Activated CD8-positive, alpha-beta memory T cell treated with anti-CD3 and anti-CD28 coated beads, Interleukin-2, amount 10 ng/mL, durations not matched to agents 7 days and 5 days (primary cell): ENCODE measurements around the gene SLAMF7. TPM values are rescaled to one million over a fixed set of nuclear protein-coding genes. Genes with fewer than 3 reads are reported as not detected.
"Not testable (repeated sequence)": the region's sequence is repeated elsewhere in the genome, so short reads cannot be mapped to it uniquely, and the experiment has no call there.

ENCODE experiments used
- ATAC-seq: fragments of 150-1000 bp; cut with Tn5 transposase; one replicate; pipeline ENCODE4 v1.10.0; 2021; ENCODE audit warnings: moderate library complexity
- CTCF ChIA-PET: fragments of 350-600 bp; sonication (Branson Sonifier 250); formaldehyde crosslinking; loops from one replicate; lab custom pipeline; 2021; ENCODE audit warnings: antibody characterized with exemption; lab: Charles Lee
- DNase-seq: peaks from one replicate; pipeline ENCODE4 v3.0.0-alpha.2; 2020
- H3K27ac Mint-ChIP-seq: one replicate; pipeline ENCODE4 v1.8.0; 2021; ENCODE audit warnings: mild to moderate bottlenecking, mixed read lengths
- H3K27me3 Mint-ChIP-seq: one replicate; pipeline ENCODE4 v1.8.0; 2021; ENCODE audit warnings: mixed read lengths
- H3K36me3 Mint-ChIP-seq: one replicate; pipeline ENCODE4 v1.8.0; 2021; ENCODE audit warnings: mild to moderate bottlenecking, mixed read lengths
- H3K4me1 Mint-ChIP-seq: one replicate; pipeline ENCODE4 v1.8.0; 2021; ENCODE audit warnings: mixed read lengths
- H3K4me3 Mint-ChIP-seq: one replicate; pipeline ENCODE4 v1.8.0; 2021; ENCODE audit warnings: mild to moderate bottlenecking, moderate library complexity, mixed read lengths
- H3K9me3 Mint-ChIP-seq: one replicate; pipeline ENCODE4 v1.8.0; 2022; ENCODE audit warnings: low read depth, mixed read lengths
- total RNA-seq, 2 experiments: library from RNA; stranded (reverse); gene quantifications; one replicate each; pipeline ENCODE4 v1.2.3, GENCODE V29; 2021

The SLAMF7 gene
- 100 to 1,000 TPM; 107 to 126 TPM for total RNA-seq

- peaks cover 55% of the 10 kb centered on the region for H3K36me3 Mint-ChIP-seq
- peak within 1 kb of the TSS; percentile 86 for H3K27ac Mint-ChIP-seq
- DNase-seq: peak; percentile 81
- peaks cover 17% of the 10 kb centered on the region for H3K9me3 Mint-ChIP-seq
- no peaks in the 10 kb centered on the region for H3K27me3 Mint-ChIP-seq
- H3K4me3 Mint-ChIP-seq: peak within 1 kb of the TSS; percentile 82
- ATAC-seq: peak; percentile 69
- H3K4me1 Mint-ChIP-seq: peaks cover 67% of the 10 kb centered on the region
- CTCF ChIA-PET: interaction anchor here (1.1 to 8.3 kb wide), 14 partner anchors 9 to 98 kb away, joined by 3 to 95 read pairs (median 6); no protein-coding TSS in a partner anchor
Observed at GRCh38 chr1:160739098-160739511, at the start of gene SLAMF7. TSS of gene SLAMF7 (plus strand) at chr1:160739247. CDS start at chr1:160739302, 55 bp downstream.

GRCh38 chr1:160692390-160692789, 46.7 kb upstream of the SLAMF7 start:
- ATAC-seq, DNase-seq, H3K27me3 Mint-ChIP-seq, H3K9me3 Mint-ChIP-seq: not testable (repeated sequence)
- CTCF ChIA-PET: interaction anchor here (1.0 to 2.5 kb wide), 6 partner anchors 9 to 77 kb away, joined by 3 to 11 read pairs (median 4); no protein-coding TSS in a partner anchor
- H3K4me1 Mint-ChIP-seq: peaks cover 76% of the 10 kb centered on the region
- H3K27ac Mint-ChIP-seq: peak overlapping the region; percentile 72
- H3K36me3 Mint-ChIP-seq: peaks cover 45% of the 10 kb centered on the region
- H3K4me3 Mint-ChIP-seq: peak overlapping the region; percentile 43

- CTCF ChIA-PET: interaction anchor here (1.0 to 3.2 kb wide), 3 partner anchors 10 to 250 kb away, joined by 3 to 10 read pairs (median 3); no protein-coding TSS in a partner anchor
- Mint-ChIP-seq H3K36me3 (peaks cover 60% of the 10 kb centered on the region), H3K9me3 (no peaks in the 10 kb centered on the region), H3K4me3 (peak overlapping the region; percentile 33), H3K27me3 (no peaks in the 10 kb centered on the region), H3K27ac (peak overlapping the region; percentile 67), H3K4me1 (peaks cover 81% of the 10 kb centered on the region)
- no peak for ATAC-seq
- no peak for DNase-seq
Observed at GRCh38 chr1:160702100-160702499, 36.9 kb upstream of the SLAMF7 start.

GRCh38 chr1:160704250-160704649, 34.8 kb upstream of the SLAMF7 start:
- CTCF ChIA-PET: interaction anchor here (1.4 to 3.2 kb wide), 4 partner anchors 21 to 29 kb away, joined by 3 to 10 read pairs (median 8); no protein-coding TSS in a partner anchor
- Mint-ChIP-seq H3K27ac (peak overlapping the region; percentile 29), H3K9me3 (no peaks in the 10 kb centered on the region), H3K27me3 (no peaks in the 10 kb centered on the region), H3K4me1 (peaks cover 64% of the 10 kb centered on the region), H3K36me3 (peaks cover 54% of the 10 kb centered on the region), H3K4me3 (peak overlapping the region; percentile 6)
- DNase-seq (no peak), ATAC-seq (no peak)

GRCh38 chr1:160705212-160705621, 33.8 kb upstream of the SLAMF7 start:
- not testable (repeated sequence) for ATAC-seq, H3K27me3 Mint-ChIP-seq, H3K9me3 Mint-ChIP-seq, DNase-seq, H3K27ac Mint-ChIP-seq, H3K4me3 Mint-ChIP-seq
- H3K36me3 Mint-ChIP-seq: peaks cover 52% of the 10 kb centered on the region
- CTCF ChIA-PET: interaction anchor here (1.2 to 4.2 kb wide), 6 partner anchors 13 to 64 kb away, joined by 3 to 34 read pairs (median 8); no protein-coding TSS in a partner anchor
- H3K4me1 Mint-ChIP-seq: peaks cover 58% of the 10 kb centered on the region

- H3K27ac Mint-ChIP-seq: no peak overlapping the region
- H3K36me3 Mint-ChIP-seq: peaks cover 47% of the 10 kb centered on the region
- ATAC-seq: no peak
- no peak overlapping the region for H3K4me3 Mint-ChIP-seq
- CTCF ChIA-PET: interaction anchor here (0.9 to 4.5 kb wide), 9 partner anchors 14 to 285 kb away, joined by 3 to 61 read pairs (median 6); no protein-coding TSS in a partner anchor
- H3K9me3 Mint-ChIP-seq: no peaks in the 10 kb centered on the region
- no peaks in the 10 kb centered on the region for H3K27me3 Mint-ChIP-seq
- DNase-seq: no peak
- H3K4me1 Mint-ChIP-seq: peaks cover 53% of the 10 kb centered on the region
Observed at GRCh38 chr1:160705742-160706141, 33.3 kb upstream of the SLAMF7 start.

GRCh38 chr1:160706526-160707235, 32.4 kb upstream of the SLAMF7 start:
- H3K4me3 Mint-ChIP-seq: no peak overlapping the region
- peaks cover 46% of the 10 kb centered on the region for H3K36me3 Mint-ChIP-seq
- no peak for DNase-seq
- no peaks in the 10 kb centered on the region for H3K9me3 Mint-ChIP-seq
- no peaks in the 10 kb centered on the region for H3K27me3 Mint-ChIP-seq
- peaks cover 46% of the 10 kb centered on the region for H3K4me1 Mint-ChIP-seq
- H3K27ac Mint-ChIP-seq: no peak overlapping the region
- CTCF ChIA-PET: interaction anchor here (0.9 to 4.5 kb wide), 17 partner anchors 9 to 284 kb away, joined by 3 to 61 read pairs (median 6); partner anchors contain the start of gene SLAMF1
- no peak for ATAC-seq

- Mint-ChIP-seq H3K27me3 (no peaks in the 10 kb centered on the region), H3K36me3 (peaks cover 40% of the 10 kb centered on the region), H3K4me1 (peaks cover 46% of the 10 kb centered on the region), H3K27ac (no peak overlapping the region), H3K4me3 (no peak overlapping the region), H3K9me3 (no peaks in the 10 kb centered on the region)
- ATAC-seq: peak; percentile 48
- CTCF ChIA-PET: interaction anchor here (0.7 to 4.5 kb wide), 18 partner anchors 8 to 246 kb away, joined by 3 to 61 read pairs (median 6); partner anchors contain the start of gene SLAMF1
- peak; percentile 69 for DNase-seq
Observed at GRCh38 chr1:160707236-160708064, 31.6 kb upstream of the SLAMF7 start.

GRCh38 chr1:160708118-160708517, 30.9 kb upstream of the SLAMF7 start:
- DNase-seq (no peak), ATAC-seq (peak; percentile 8)
- CTCF ChIA-PET: interaction anchor here (0.7 to 4.5 kb wide), 15 partner anchors 7 to 128 kb away, joined by 3 to 61 read pairs (median 7); partner anchors contain the start of gene SLAMF1
- H3K9me3 Mint-ChIP-seq: no peaks in the 10 kb centered on the region
- H3K27ac Mint-ChIP-seq: no peak overlapping the region
- peaks cover 45% of the 10 kb centered on the region for H3K4me1 Mint-ChIP-seq
- no peak overlapping the region for H3K4me3 Mint-ChIP-seq
- no peaks in the 10 kb centered on the region for H3K27me3 Mint-ChIP-seq
- peaks cover 33% of the 10 kb centered on the region for H3K36me3 Mint-ChIP-seq

- H3K4me3 Mint-ChIP-seq: no peak overlapping the region
- DNase-seq: peak; percentile 69
- peak; percentile 25 for ATAC-seq
- H3K36me3 Mint-ChIP-seq: peaks cover 26% of the 10 kb centered on the region
- H3K27ac Mint-ChIP-seq: no peak overlapping the region
- H3K4me1 Mint-ChIP-seq: peaks cover 41% of the 10 kb centered on the region
- H3K27me3 Mint-ChIP-seq: no peaks in the 10 kb centered on the region
- CTCF ChIA-PET: interaction anchor here (1.0 to 4.5 kb wide), 10 partner anchors 14 to 127 kb away, joined by 3 to 61 read pairs (median 10); no protein-coding TSS in a partner anchor
- H3K9me3 Mint-ChIP-seq: no peaks in the 10 kb centered on the region
Observed at GRCh38 chr1:160708801-160709200, 30.2 kb upstream of the SLAMF7 start.

GRCh38 chr1:160709715-160710114, 29.3 kb upstream of the SLAMF7 start:
- Mint-ChIP-seq H3K27ac (no peak overlapping the region), H3K27me3 (no peaks in the 10 kb centered on the region), H3K4me3 (no peak overlapping the region), H3K4me1 (peaks cover 38% of the 10 kb centered on the region), H3K36me3 (peaks cover 18% of the 10 kb centered on the region), H3K9me3 (no peaks in the 10 kb centered on the region)
- no peak for ATAC-seq
- no peak for DNase-seq
- CTCF ChIA-PET: interaction anchor here (1.0 to 4.5 kb wide), 4 partner anchors 16 to 36 kb away, joined by 4 to 61 read pairs (median 26); no protein-coding TSS in a partner anchor

GRCh38 chr1:160710517-160711252, 28.4 kb upstream of the SLAMF7 start:
- Mint-ChIP-seq H3K4me1 (peaks cover 29% of the 10 kb centered on the region), H3K27ac (no peak overlapping the region), H3K27me3 (no peaks in the 10 kb centered on the region), H3K36me3 (peaks cover 8% of the 10 kb centered on the region), H3K9me3 (no peaks in the 10 kb centered on the region), H3K4me3 (no peak overlapping the region)
- ATAC-seq: no peak
- CTCF ChIA-PET: interaction anchor here (0.7 to 6.4 kb wide), 9 partner anchors 14 to 67 kb away, joined by 3 to 79 read pairs (median 4); no protein-coding TSS in a partner anchor
- DNase-seq: no peak
